Endodermal cell (in vitro differentiated cells): ENCODE data around the gene JAML. TPM values are rescaled to one million over a fixed set of nuclear protein-coding genes. Genes with fewer than 3 reads are reported as not detected.
A peak's percentile ranks its signal among the peaks of the same experiment; 100 is the strongest.

Source experiments
- DNase-seq: peaks from one replicate; pipeline ENCODE4 v3.0.0-alpha.2; 2017
- H3K27ac ChIP-seq: 2 replicates; pipeline ENCODE4 v1.5.1; 2013; ENCODE audit warnings: mild to moderate bottlenecking, low read depth, low read length, moderate library complexity
- H3K27me3 ChIP-seq: 2 replicates; pipeline ENCODE4 v1.6.1; 2013; ENCODE audit warnings: mild to moderate bottlenecking, low read length, moderate library complexity; ENCODE audit not compliant: insufficient read depth, control insufficient read depth, poor library complexity, severe bottlenecking
- H3K36me3 ChIP-seq: 2 replicates; pipeline ENCODE4 v1.7.0; 2013; ENCODE audit warnings: mild to moderate bottlenecking, low read length, moderate library complexity; ENCODE audit not compliant: control insufficient read depth, insufficient read depth
- H3K4me1 ChIP-seq: one replicate; pipeline ENCODE4 v1.7.0; 2013; ENCODE audit warnings: low read length; ENCODE audit not compliant: control insufficient read depth, insufficient read depth
- H3K4me3 ChIP-seq: 2 replicates; pipeline ENCODE4 v1.5.1; 2013; ENCODE audit warnings: mild to moderate bottlenecking, low read length, moderate library complexity
- H3K9ac ChIP-seq: 2 replicates; pipeline ENCODE4 v1.6.1; 2013; ENCODE audit warnings: mild to moderate bottlenecking, low read length, moderate library complexity; ENCODE audit not compliant: poor library complexity, severe bottlenecking; ENCODE audit errors: extremely low read depth
- H3K9me3 ChIP-seq: 2 replicates; pipeline ENCODE4 v1.6.1; 2013; ENCODE audit warnings: mild to moderate bottlenecking, low read length, moderate library complexity; ENCODE audit not compliant: control insufficient read depth
- H3K27ac Mint-ChIP-seq: 2 replicates; pipeline ENCODE4 v1.8.0; 2020; ENCODE audit warnings: mixed read lengths
- H3K27me3 Mint-ChIP-seq: 2 replicates; pipeline ENCODE4 v1.8.0; 2021; ENCODE audit warnings: mild to moderate bottlenecking, mixed read lengths; ENCODE audit not compliant: insufficient read depth
- H3K36me3 Mint-ChIP-seq: 2 replicates; pipeline ENCODE4 v1.8.0; 2020; ENCODE audit warnings: low read depth, mixed read lengths
- H3K4me1 Mint-ChIP-seq: 2 replicates; pipeline ENCODE4 v1.8.0; 2020; ENCODE audit warnings: mixed read lengths
- H3K4me3 Mint-ChIP-seq: 2 replicates; pipeline ENCODE4 v1.8.0; 2020; ENCODE audit warnings: mild to moderate bottlenecking, moderate library complexity, mixed read lengths
- H3K9me3 Mint-ChIP-seq: 2 replicates; pipeline ENCODE4 v1.8.0; 2020; ENCODE audit warnings: mild to moderate bottlenecking, mixed read lengths
- whole genome bisulfite sequencing, 2 experiments: methylation state at CpG; one replicate each; pipeline versions ENCODE4 v1.1.5 to v1.1.7; 2013; ENCODE audit warnings: missing lambda C conversion rate in 2 of 2, mixed read lengths in 1 of 2; ENCODE audit not compliant: insufficient coverage in 1 of 2, insufficient read length in 1 of 2; 5-methylcytosine and 5-hydroxymethylcytosine counted together
- total RNA-seq, 2 donors: library from RNA; stranded (reverse); fragmentation: NEBNext Ultra II Directional in 1 of 2; extraction: Animal tissue kit (Norgen Biotek cat#: 25700) in 1 of 2; gene quantifications; 2 replicates in 1 of 2; 3 replicates in 1 of 2; pipeline ENCODE4 v1.2.1, GENCODE V29; 2021
- TF ChIP-seq, protein P1 (sequence below): fragments of 200-600 bp; sonication (generic); conservative IDR thresholded peaks from 2 replicates; pipeline ENCODE4 v1.5.0; 2021; ENCODE audit warnings: antibody characterized with exemption, mild to moderate bottlenecking

The JAML gene
- total RNA-seq, 2 donors from 2014 or later: 0.40 to 0.55 TPM

DNA sequence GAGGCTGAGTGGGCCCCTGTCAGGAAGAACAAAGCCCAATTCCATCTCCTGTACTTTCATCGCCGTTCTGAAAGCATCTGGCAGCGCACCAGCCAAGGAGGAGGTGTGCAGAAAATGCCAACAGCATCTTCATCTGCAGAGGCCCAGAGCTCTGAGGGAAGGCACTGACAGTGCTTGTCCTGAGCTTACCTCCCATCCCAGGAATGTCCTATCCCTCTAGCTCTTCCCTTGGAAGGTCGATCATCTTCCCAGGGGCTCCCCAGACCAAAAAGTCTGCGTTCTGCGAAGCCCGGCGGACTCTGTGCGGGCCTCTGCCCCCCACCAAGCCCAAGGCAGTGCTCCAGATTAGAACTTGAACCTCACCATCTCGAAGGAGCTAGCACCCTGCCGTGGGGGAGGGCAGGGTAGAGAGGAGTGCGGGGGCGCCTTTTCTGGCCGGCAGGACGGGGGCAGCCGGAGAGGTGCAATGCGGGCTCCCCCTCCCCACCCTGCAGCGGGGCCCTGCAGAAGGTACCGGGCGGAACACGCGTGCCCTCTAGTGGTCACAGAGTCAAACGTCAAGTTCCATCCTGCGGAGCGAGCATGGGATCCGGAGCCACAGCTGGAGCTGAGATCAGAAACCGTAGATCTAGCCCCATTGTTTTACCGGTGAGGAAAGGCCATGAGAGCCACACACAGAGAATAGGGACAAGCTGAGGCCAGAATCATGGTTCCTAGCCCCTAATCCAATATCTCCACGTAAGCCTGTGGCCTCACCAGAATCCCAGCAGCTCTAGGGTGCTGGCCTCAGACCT, 53.3 kb downstream of the JAML start:
- Mint-ChIP-seq H3K4me1 (peaks cover 25% of the 10 kb centered on the region), H3K27me3 (peaks cover 97% of the 10 kb centered on the region), H3K4me3 (peak overlapping the region; percentile 36), H3K36me3 (no peaks in the 10 kb centered on the region), H3K27ac (no peak overlapping the region), H3K9me3 (no peaks in the 10 kb centered on the region)
- Histone ChIP-seq H3K27me3 (peaks cover 86% of the 10 kb centered on the region), H3K9me3 (no peaks in the 10 kb centered on the region), H3K36me3 (no peaks in the 10 kb centered on the region), H3K4me1 (no peaks in the 10 kb centered on the region), H3K27ac (no peak overlapping the region), H3K9ac (no peak overlapping the region), H3K4me3 (peak overlapping the region; percentile 18)
- TF ChIP-seq, protein P1, sequence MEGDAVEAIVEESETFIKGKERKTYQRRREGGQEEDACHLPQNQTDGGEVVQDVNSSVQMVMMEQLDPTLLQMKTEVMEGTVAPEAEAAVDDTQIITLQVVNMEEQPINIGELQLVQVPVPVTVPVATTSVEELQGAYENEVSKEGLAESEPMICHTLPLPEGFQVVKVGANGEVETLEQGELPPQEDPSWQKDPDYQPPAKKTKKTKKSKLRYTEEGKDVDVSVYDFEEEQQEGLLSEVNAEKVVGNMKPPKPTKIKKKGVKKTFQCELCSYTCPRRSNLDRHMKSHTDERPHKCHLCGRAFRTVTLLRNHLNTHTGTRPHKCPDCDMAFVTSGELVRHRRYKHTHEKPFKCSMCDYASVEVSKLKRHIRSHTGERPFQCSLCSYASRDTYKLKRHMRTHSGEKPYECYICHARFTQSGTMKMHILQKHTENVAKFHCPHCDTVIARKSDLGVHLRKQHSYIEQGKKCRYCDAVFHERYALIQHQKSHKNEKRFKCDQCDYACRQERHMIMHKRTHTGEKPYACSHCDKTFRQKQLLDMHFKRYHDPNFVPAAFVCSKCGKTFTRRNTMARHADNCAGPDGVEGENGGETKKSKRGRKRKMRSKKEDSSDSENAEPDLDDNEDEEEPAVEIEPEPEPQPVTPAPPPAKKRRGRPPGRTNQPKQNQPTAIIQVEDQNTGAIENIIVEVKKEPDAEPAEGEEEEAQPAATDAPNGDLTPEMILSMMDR: peak; percentile 99
- 6 to 10% methylated on average over 8 to 29 of the region's 29 CpGs for WGBS, 2 experiments
- peak; percentile 95 for DNase-seq

DNA sequence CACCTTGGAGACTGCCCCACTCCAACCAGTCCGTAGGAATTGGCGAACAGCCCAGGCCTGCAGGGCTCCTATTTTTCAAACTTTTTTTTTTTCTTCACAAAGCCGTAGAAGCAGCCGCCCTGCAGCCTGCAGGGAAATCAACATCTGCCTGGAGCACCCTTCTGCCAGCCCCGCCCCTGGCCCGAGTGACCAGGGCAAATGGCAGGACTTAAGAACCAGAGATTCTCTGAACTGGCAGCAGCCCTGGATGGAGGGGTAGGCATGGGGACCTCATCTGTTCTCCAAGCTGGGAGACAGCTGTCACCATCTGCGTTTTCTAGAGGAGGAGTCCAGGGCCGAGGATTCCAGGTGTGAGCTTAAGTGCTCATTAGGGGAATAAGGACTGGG, 53.9 kb downstream of the JAML start:
- Mint-ChIP-seq H3K36me3 (no peaks in the 10 kb centered on the region), H3K27me3 (peaks cover 96% of the 10 kb centered on the region), H3K4me1 (peaks cover 19% of the 10 kb centered on the region), H3K9me3 (no peaks in the 10 kb centered on the region), H3K4me3 (peak overlapping the region; percentile 36), H3K27ac (no peak overlapping the region)
- Histone ChIP-seq H3K27ac (no peak overlapping the region), H3K4me3 (no peak overlapping the region), H3K9ac (no peak overlapping the region), H3K36me3 (no peaks in the 10 kb centered on the region), H3K27me3 (peaks cover 80% of the 10 kb centered on the region), H3K4me1 (no peaks in the 10 kb centered on the region), H3K9me3 (no peaks in the 10 kb centered on the region)
- 37 to 40% methylated on average over 3 to 8 of the region's 8 CpGs for WGBS, 2 experiments
- TF ChIP-seq, protein P1: no peak
- no peak for DNase-seq

DNA sequence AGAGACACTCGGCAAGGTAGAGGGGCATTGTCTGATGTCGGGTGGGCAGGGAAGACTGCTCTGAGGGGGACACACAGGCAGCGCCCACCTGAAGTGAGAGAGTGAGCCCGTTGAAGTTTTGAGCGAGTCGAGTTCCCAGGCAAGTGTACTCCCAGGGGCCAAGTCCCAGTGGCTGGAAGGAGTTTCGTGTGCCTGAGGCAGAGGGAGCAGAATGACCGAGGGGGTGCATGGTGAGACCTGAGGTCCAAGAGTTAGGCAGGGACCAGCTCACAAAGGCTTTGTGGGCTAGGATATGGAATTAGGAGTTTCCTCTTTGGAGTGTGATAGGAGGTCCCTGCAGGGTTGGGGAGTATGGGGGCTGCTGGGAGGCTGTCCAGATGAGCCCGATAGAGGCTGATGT, 54.6 kb downstream of the JAML start:
- H3K36me3 Mint-ChIP-seq: no peaks in the 10 kb centered on the region
- no peak overlapping the region for H3K27ac Mint-ChIP-seq
- Histone ChIP-seq H3K9me3 (no peaks in the 10 kb centered on the region), H3K27me3 (peaks cover 73% of the 10 kb centered on the region), H3K4me3 (no peak overlapping the region), H3K4me1 (no peaks in the 10 kb centered on the region), H3K9ac (no peak overlapping the region), H3K36me3 (no peaks in the 10 kb centered on the region), H3K27ac (no peak overlapping the region)
- no peak overlapping the region for H3K4me3 Mint-ChIP-seq
- WGBS, 2 experiments: 82 to 85% methylated on average over 9 of the region's 9 CpGs
- peaks cover 14% of the 10 kb centered on the region for H3K4me1 Mint-ChIP-seq
- H3K9me3 Mint-ChIP-seq: no peaks in the 10 kb centered on the region
- DNase-seq: no peak
- H3K27me3 Mint-ChIP-seq: peaks cover 91% of the 10 kb centered on the region
- TF ChIP-seq, protein P1: no peak
